ENCODE measurements around the gene ZNF611. TPM values are rescaled to one million over a fixed set of nuclear protein-coding genes. Genes with fewer than 3 reads are reported as not detected.
"Not testable (repeated sequence)": the region's sequence is repeated elsewhere in the genome, so short reads cannot be mapped to it uniquely, and the experiment has no call there.

The ZNF611 gene
- 34.5 TPM for total RNA-seq

DNA sequence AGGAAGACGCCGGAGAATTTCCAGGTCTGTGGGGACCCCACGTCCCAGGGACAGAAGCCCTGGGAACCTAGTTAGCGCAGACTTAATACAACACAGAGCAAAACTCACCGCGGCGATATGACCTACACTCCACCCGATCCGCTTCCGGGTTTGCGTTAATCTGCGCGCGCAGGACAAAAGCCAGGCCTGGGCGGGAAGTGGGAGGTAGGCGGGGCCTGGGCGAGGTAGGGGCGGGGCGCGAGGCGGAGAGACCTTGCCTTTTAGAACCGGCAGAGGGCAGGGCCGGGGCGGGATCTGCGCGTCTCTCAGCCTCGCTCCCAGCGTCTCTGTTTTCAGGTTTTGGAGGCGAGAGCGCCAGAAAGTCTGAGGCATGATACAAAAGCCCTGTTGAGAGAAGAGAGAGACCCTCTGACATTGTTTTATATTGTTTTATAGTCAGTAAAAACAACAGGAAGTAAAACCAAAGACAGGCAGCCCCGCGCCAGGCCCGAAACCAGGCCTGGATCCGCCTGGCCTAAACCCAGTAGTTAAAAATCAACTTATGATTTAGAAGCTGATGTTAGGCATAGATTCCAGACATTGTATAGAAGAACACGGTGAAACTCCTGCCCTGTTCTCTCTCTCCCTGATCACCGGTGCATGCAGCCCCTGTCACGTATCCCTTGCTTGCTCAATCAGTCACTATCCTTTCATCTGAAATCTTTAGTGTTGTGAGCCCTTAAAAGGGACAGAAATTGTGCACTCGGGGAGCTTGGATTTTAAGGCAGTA is at the start of gene ZNF611:
Gene ZNF611, minus strand, starts transcription at position 152 of the 769 bp plus-strand sequence. CDS start 19,150 bp downstream, outside the sequence.
- peak; percentile 94 for DNase-seq

GRCh38 chr19:52782864-52783263 is 48.0 kb upstream of the ZNF611 start:
- DNase-seq = not testable (repeated sequence)

DNA sequence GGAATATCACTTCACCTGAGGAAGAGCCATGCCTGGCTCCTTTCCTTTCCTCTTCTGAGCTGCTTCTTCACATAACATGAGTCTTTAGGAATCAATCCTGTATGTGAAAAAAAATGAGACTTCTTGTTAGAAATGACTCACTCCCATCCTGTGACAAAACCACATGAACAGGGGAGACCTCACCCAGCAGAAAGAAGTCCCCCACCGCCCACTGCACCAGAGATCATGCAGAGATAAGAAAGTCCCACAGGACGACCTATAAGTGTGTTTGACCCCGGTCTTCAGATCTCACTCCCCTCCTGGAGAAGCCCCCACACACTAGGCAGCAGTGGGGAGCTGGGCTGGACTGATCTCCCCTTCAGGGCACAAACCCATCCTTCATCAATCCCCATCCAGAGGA is 44.0 kb upstream of the ZNF611 start:
- DNase-seq = no peak

- DNase-seq = not testable (repeated sequence)
These were observed 21.6 kb upstream of the ZNF611 start for GRCh38 chr19:52756447-52756846.

- DNase-seq = no peak
These were observed 14.9 kb upstream of the ZNF611 start for GRCh38 chr19:52749780-52750179.

DNA sequence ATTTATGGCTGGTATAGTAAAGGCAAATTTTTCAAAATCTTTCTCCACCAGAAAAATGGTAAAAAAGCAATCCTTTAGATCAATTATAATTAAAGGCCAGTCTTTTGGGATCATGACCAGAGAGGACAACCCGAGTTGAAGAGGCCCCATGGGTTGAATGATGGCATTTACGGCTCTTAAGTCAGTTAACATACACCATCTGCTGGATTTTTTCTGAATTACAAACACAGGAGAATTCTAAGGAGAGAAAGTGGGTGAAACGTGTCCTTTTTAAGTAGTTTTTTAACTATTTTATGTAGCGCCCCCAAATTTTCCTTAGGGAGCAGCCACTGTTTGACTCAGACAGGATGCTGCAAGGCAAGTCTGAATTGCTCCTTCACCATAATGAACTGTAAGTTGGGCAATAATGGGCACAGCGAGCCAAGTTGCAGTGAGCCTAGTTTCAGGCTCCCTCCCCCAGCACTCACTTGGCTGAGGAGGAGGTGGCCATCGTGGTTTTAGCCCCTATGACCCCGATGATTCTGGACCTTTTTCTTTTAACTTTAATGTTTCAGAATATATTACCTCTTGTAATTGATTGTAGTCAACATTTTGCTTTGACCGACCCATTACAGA is 13.6 kb upstream of the ZNF611 start:
- no peak for DNase-seq

- not testable (repeated sequence) for DNase-seq
These were observed 11.1 kb upstream of the ZNF611 start for GRCh38 chr19:52745919-52746318.

DNA sequence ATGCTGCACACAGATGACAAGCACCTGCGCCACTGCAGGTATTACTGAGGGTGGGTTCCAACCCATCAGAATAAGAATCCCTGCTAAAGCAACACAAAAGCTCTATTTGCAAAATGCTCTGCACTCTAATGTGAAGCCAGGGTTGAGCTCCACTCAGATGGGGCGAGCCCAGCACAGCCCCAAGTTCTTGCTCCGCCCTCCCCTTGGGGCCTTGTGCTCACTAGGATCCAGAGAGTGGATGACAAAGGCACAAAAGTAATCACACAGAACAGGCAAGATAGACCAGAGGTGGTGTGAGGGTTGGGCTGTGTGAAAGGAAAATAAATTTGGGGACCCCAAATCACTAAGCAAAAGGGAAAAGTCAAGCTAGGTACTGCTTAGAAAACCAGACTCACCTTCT is 8.2 kb upstream of the ZNF611 start:
- no peak for DNase-seq

- DNase-seq = no peak
These were observed 7.7 kb upstream of the ZNF611 start for GRCh38 chr19:52742516-52742915.

DNA sequence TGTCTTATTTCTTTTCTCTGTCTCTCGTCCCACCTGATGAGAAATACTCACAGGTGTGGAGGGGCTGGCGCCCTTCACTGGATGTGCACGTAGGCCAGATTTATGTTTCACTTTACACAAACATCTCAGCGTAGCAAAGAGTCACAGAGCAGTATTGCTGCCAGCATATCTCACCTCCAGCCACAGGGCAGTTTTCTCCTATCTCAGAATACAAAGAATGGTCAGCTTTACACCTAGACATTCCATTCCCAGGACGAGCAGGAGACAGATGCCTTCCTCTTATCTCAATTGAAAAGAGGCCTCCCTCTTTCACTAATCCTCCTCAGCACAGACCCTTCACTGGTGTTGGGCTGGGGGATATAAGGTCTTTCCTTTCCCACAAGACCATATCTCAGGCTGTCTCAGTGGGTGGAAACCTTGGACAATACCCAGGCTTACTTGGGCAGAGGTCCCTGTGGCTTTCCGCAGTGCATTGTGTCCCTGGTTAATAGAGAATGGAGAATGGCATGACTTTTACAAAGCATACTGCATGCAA is 7.2 kb upstream of the ZNF611 start:
- DNase-seq = no peak

DNA sequence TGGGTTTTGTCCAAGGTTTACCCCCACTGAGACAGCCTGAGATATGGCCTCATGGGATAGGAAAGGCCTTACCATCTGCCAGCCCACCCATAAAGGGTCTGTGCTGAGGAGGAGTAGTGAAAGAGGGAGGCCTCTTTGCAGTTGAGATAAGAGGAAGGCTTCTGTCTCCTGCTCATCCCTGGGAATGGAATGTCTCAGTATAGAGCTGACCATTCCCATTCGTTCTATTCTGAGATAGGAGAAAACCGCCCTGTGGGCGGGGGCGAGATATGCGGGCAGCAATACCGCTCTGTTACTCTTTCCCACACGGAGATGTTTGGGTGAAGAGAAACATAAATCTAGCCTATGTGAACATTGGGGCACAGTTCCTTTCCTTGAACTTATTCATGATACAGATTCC is 6.5 kb upstream of the ZNF611 start:
- DNase-seq = not testable (repeated sequence)

DNA sequence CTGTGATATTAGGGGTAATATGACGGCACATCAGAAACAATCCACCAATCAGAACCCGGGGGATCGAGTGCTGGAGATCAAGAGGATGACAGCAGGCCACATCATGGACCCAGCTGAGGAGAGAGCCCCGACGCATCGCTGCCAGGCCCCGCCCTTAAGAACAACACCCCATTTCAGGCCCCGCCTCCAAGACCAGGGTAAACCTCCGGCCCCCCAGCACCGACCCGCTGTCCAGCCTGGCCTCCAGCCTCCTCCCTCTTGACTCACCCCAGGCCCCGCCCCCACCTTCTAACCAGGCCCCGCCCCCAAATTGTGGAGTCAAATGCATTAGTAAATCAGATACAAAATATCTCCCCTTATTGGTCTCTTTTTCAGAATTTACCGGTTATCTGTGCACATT is 4.7 kb upstream of the ZNF611 start:
- DNase-seq = no peak

DNA sequence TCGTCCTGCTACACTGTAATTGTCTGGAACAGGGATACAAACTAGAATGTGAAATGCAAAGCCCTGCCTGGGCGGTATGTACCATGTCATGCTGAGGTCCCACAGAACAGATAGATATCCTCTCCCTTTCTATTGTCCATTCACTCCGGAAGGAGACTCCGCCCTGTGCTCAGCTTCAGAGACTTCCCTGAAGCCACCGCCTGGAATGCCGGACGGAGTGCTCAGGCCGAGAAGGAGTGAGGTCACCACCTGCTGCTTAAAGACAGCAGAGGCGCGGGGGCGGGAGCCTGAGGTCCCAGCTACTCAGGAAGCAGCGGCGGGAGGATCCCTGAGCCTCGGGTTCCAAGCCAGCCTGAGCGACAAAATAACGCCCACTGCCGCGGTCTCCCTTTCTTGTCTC is 890 bp upstream of the ZNF611 start:
- no peak for DNase-seq

DNA sequence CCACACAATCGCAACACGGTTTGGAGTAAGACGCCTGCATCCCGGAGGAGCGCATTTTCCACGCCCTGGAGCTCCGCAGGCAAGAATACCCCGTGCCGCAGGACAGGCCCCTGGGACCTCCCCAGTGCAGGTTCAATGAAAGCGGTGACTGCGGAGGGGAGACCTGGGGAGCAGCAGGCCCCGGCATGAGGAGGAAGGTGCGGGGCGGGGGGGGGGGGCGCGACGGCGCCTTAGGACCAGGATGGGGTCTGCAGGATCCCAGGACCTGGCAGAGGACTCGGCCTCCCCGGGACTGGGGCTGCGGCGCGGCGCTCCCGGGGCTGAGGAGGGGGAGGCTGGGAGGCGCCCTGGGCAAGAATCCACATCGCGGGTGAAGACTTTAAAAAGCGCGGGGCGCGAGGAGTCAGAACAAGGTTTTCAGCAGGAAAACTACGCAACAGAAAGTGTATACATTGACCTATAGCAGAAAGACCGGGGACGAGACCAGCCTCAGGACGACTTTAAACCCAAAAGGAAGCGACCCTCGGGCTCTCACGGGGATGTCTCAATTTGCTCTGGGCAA is 432 bp downstream of the ZNF611 start:
- no peak for DNase-seq

GRCh38 chr19:52726051-52726450 is 8.8 kb downstream of the ZNF611 start:
- DNase-seq = not testable (repeated sequence)

GRCh38 chr19:52725528-52725961 is 9.3 kb downstream of the ZNF611 start:
- no peak for DNase-seq

GRCh38 chr19:52724701-52725514 is 9.9 kb downstream of the ZNF611 start:
- DNase-seq = no peak

DNA sequence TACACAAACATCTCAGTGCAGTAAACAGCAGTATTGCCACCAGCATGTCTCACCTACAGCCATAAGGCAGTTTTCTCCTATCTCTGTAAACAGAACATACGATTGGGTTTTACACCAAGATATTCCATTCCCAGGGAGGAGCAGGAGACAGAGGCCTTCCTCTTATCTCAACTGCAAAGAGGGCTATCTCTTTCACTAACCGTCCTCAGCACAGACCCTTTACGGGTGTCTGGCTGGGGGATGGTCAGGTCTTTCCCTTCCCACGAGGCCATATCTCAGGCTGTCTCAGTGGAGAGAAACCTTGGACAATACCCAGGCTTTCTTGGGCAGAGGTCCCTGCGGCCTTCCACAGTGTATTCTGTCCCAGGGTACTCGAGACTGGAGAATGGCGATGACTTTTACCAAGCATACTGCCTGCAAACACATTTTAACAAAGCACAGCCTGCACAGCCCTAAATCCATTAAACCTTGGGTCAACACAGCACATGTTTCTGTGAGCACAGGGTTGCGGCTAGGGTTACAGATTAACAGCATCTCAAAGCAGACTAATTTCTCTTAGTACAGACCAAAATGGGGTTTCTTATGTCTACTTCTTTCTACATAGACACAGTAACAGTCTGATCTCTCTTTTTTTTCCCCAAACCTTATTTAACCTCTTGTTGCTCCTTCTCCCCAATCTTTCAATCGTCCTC is 10.8 kb downstream of the ZNF611 start:
- not testable (repeated sequence) for DNase-seq

DNA sequence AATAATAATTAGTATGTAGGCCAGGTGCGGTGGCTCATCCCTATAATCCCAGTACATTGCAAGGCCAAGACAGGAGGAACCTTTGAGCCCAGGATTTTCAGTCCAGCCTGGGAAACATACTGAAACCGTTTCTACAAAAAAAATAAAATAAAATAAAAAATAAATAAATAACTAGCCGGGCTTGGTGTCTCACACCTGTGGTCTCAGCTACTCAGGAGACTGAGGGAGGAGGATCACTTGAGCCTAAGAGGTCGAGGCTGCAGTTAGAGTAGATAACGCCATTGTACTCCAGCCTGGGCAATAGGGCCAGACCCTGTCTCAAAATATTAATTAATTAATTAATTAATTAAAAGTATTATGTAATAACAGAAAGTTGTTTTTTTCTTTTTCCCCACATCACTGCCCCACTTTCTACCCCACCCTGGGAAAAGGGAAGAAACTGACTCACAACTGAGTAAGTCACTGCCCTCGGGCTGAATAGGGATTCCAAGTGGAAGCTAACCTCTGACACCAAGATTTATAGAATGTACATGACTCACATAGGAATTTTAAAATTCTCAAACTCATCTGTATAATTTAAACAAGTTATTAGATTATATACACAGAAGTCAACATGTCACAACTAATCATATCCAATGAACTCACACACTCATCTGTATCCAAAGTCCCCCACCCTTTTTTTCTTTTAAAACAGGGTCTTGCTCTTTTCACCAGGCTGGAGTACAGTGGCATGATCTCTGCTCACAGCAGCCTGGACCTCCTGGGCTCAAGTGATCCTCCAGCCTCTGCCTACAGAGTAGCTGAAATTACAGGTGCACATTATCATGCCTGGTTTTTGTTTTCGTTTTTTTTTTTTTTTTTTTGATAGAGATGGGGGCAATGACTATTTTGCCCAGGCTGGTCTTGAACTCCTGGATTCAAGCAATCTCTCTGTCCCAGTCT is 12.5 kb downstream of the ZNF611 start:
- no peak for DNase-seq

DNA sequence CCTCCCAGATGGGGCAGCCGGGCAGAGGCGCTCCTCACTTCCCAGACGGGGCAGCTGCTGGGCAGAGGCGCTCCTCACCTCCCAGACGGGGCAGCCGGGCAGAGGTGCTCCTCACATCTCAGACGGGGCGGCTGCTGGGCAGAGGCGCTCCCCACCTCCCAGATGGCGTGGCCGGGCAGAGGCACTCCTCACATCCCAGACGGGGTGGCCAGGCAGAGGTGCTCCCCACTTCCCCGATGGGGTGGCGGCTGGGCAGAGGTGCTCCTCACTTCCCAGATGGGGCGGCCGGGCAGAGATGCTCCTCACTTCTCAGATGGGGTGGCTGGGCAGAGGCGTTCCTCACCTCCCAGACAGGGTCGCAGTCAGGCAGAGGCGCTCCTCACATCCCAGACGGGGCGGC is 14.3 kb downstream of the ZNF611 start:
- not testable (repeated sequence) for DNase-seq

GRCh38 chr19:52716522-52716921 is 18.3 kb downstream of the ZNF611 start:
- DNase-seq = no peak

Data from occipital lobe (tissue), 2 donors.